HUES6 (cell line): ENCODE data around the gene SGSH.
"Not testable (repeated sequence)": the region's sequence is repeated elsewhere in the genome, so short reads cannot be mapped to it uniquely, and the experiment has no call there.

Source experiments
- H3K27ac ChIP-seq: 2 replicates; pipeline ENCODE4 v1.7.0; 2013; ENCODE audit warnings: low read depth, mild to moderate bottlenecking, low read length, inconsistent platforms
- H3K27me3 ChIP-seq: 2 replicates; pipeline ENCODE4 v1.6.1; 2013; ENCODE audit warnings: low read length; ENCODE audit not compliant: control insufficient read depth, insufficient read depth
- H3K36me3 ChIP-seq: 2 replicates; pipeline ENCODE4 v1.6.1; 2013; ENCODE audit warnings: low read length; ENCODE audit not compliant: control insufficient read depth, insufficient read depth
- H3K4me1 ChIP-seq: 2 replicates; pipeline ENCODE4 v1.6.1; 2013; ENCODE audit warnings: low read length; ENCODE audit not compliant: control insufficient read depth, insufficient read depth
- H3K4me3 ChIP-seq: 2 replicates; pipeline ENCODE4 v1.5.1; 2013; ENCODE audit warnings: low read depth, low read length
- H3K9ac ChIP-seq: one replicate; pipeline ENCODE4 v1.6.1; 2013; ENCODE audit warnings: mild to moderate bottlenecking, low read length
- H3K9me3 ChIP-seq: 2 replicates; pipeline ENCODE4 v1.6.1; 2013; ENCODE audit warnings: low read depth, low read length; ENCODE audit not compliant: control insufficient read depth, insufficient read depth

The SGSH gene

GRCh38 chr17:80252871-80253270 lies 32.7 kb upstream of the SGSH start:
- Histone ChIP-seq H3K9ac (no peak overlapping the region), H3K4me1 (peaks cover 10% of the 10 kb centered on the region; the same call in 1 of the 2 replicates), H3K4me3 (no peak overlapping the region), H3K9me3 (no peaks in the 10 kb centered on the region), H3K36me3 (peaks cover 17% of the 10 kb centered on the region), H3K27ac (no peak overlapping the region), H3K27me3 (no peaks in the 10 kb centered on the region)

- no peak overlapping the region for H3K27ac ChIP-seq
- H3K27me3 ChIP-seq, result no peaks in the 10 kb centered on the region
- H3K9ac ChIP-seq, result no peak overlapping the region
Measured at GRCh38 chr17:80251966-80252365, 31.8 kb upstream of the SGSH start.

GRCh38 chr17:80248894-80249710 lies 29.0 kb upstream of the SGSH start:
- H3K27me3 ChIP-seq, result no peaks in the 10 kb centered on the region
- peaks cover 44% of the 10 kb centered on the region for H3K36me3 ChIP-seq
- no peaks in the 10 kb centered on the region for H3K4me1 ChIP-seq
- H3K4me3 ChIP-seq, result no peak overlapping the region
- no peaks in the 10 kb centered on the region for H3K9me3 ChIP-seq
- no peak overlapping the region for H3K27ac ChIP-seq
- no peak overlapping the region for H3K9ac ChIP-seq

More at GRCh38 chr17:80251966-80252365, 31.8 kb upstream of the SGSH start:
- Histone ChIP-seq H3K9me3 (no peaks in the 10 kb centered on the region), H3K4me1 (peaks cover 3% of the 10 kb centered on the region; the same call in 1 of the 2 replicates), H3K4me3 (no peak overlapping the region), H3K36me3 (peaks cover 23% of the 10 kb centered on the region)

- Histone ChIP-seq H3K36me3 (peaks cover 52% of the 10 kb centered on the region), H3K9me3 (no peaks in the 10 kb centered on the region), H3K4me3 (no peak overlapping the region), H3K27ac (0 out of 2 replicates have a peak overlapping the region, but pooled peaks have one; percentile 26), H3K9ac (no peak overlapping the region), H3K27me3 (no peaks in the 10 kb centered on the region), H3K4me1 (no peaks in the 10 kb centered on the region)
Measured at GRCh38 chr17:80248001-80248893, 28.1 kb upstream of the SGSH start.

- H3K27ac ChIP-seq, result 0 out of 2 replicates have a peak overlapping the region, but pooled peaks have one; percentile 26
- H3K4me1 ChIP-seq, result no peaks in the 10 kb centered on the region
- no peak overlapping the region for H3K4me3 ChIP-seq
- H3K36me3 ChIP-seq, result peaks cover 52% of the 10 kb centered on the region
- H3K9ac ChIP-seq, result no peak overlapping the region
- no peaks in the 10 kb centered on the region for H3K27me3 ChIP-seq
- H3K9me3 ChIP-seq, result no peaks in the 10 kb centered on the region
Measured at GRCh38 chr17:80247561-80247960, 27.4 kb upstream of the SGSH start.

GRCh38 chr17:80246726-80247125 lies 26.6 kb upstream of the SGSH start:
- Histone ChIP-seq H3K4me1 (no peaks in the 10 kb centered on the region), H3K4me3 (no peak overlapping the region), H3K27me3 (no peaks in the 10 kb centered on the region), H3K9ac (no peak overlapping the region), H3K36me3 (peaks cover 51% of the 10 kb centered on the region), H3K9me3 (no peaks in the 10 kb centered on the region), H3K27ac (no peak overlapping the region)

GRCh38 chr17:80246266-80246681 lies 26.1 kb upstream of the SGSH start:
- no peak overlapping the region for H3K9ac ChIP-seq
- H3K27me3 ChIP-seq, result no peaks in the 10 kb centered on the region
- no peaks in the 10 kb centered on the region for H3K9me3 ChIP-seq
- H3K4me1 ChIP-seq, result no peaks in the 10 kb centered on the region
- H3K4me3 ChIP-seq, result no peak overlapping the region
- H3K36me3 ChIP-seq, result peaks cover 55% of the 10 kb centered on the region
- H3K27ac ChIP-seq, result no peak overlapping the region

- H3K27me3 ChIP-seq, result no peaks in the 10 kb centered on the region
- H3K27ac ChIP-seq, result no peak overlapping the region
- H3K4me3 ChIP-seq, result no peak overlapping the region
- H3K9ac ChIP-seq, result no peak overlapping the region
- H3K4me1 ChIP-seq, result no peaks in the 10 kb centered on the region
- no peaks in the 10 kb centered on the region for H3K9me3 ChIP-seq
- H3K36me3 ChIP-seq, result peaks cover 60% of the 10 kb centered on the region
Measured at GRCh38 chr17:80245566-80246265, 25.6 kb upstream of the SGSH start.

GRCh38 chr17:80244871-80245509 lies 24.9 kb upstream of the SGSH start:
- no peaks in the 10 kb centered on the region for H3K9me3 ChIP-seq
- H3K9ac ChIP-seq, result no peak overlapping the region
- no peak overlapping the region for H3K4me3 ChIP-seq
- no peak overlapping the region for H3K27ac ChIP-seq
- H3K36me3 ChIP-seq, result peaks cover 60% of the 10 kb centered on the region
- H3K4me1 ChIP-seq, result no peaks in the 10 kb centered on the region
- no peaks in the 10 kb centered on the region for H3K27me3 ChIP-seq

- not testable (repeated sequence) for H3K9ac ChIP-seq
Measured at GRCh38 chr17:80244448-80244847, 24.3 kb upstream of the SGSH start.

More at GRCh38 chr17:80244448-80244847, 24.3 kb upstream of the SGSH start:
- not testable (repeated sequence) for H3K4me3 ChIP-seq, H3K9me3 ChIP-seq, H3K27me3 ChIP-seq, H3K27ac ChIP-seq, H3K4me1 ChIP-seq
- peaks cover 59% of the 10 kb centered on the region for H3K36me3 ChIP-seq
